Lung microvascular endothelial cell (primary cell): ENCODE data around the gene SCPEP1. TPM values are rescaled to one million over a fixed set of nuclear protein-coding genes. Genes with fewer than 3 reads are reported as not detected.

ENCODE experiments used
- DNase-seq, 2 donors: peaks; one replicate each; pipeline versions ENCODE4 v3.0.0 to v3.0.0-alpha.2; 2010; ENCODE audit warnings: low read depth in 2 of 2
- total RNA-seq: library from RNA; depleted of rRNA; stranded (reverse); fragments of >200 nt; gene quantifications from 2 replicates; pipeline ENCODE4 v1.2.1, GENCODE V29; 2014

Gene SCPEP1
- 26.6 and 27.7 TPM in 2 replicates for total RNA-seq

- DNase-seq, result peak; percentile 83 to 89
Measured at GRCh38 chr17:56977673-56978395, at the start of gene SCPEP1. Gene SCPEP1 (plus strand): TSS chr17:56978131. CDS start chr17:56978160, 29 bp downstream.

GRCh38 chr17:56928586-56928985, 49.3 kb upstream of the SCPEP1 start:
- no peak for DNase-seq

GRCh38 chr17:56929362-56929969, 48.5 kb upstream of the SCPEP1 start:
- peak in 1 of 2 donors; percentile 9 for DNase-seq

GRCh38 chr17:56930739-56931337, 47.1 kb upstream of the SCPEP1 start:
- DNase-seq, result no peak

- DNase-seq, result no peak
Measured at GRCh38 chr17:56933151-56933745, 44.7 kb upstream of the SCPEP1 start.

GRCh38 chr17:56933868-56934267, 44.1 kb upstream of the SCPEP1 start:
- no peak for DNase-seq

GRCh38 chr17:56934280-56934679, 43.7 kb upstream of the SCPEP1 start:
- DNase-seq, result no peak

GRCh38 chr17:56935461-56935860, 42.5 kb upstream of the SCPEP1 start:
- DNase-seq, result no peak

GRCh38 chr17:56936697-56937322, 41.1 kb upstream of the SCPEP1 start:
- DNase-seq, result no peak

GRCh38 chr17:56937687-56938086, 40.2 kb upstream of the SCPEP1 start:
- DNase-seq, result peak; percentile 65 to 69

GRCh38 chr17:56938206-56938605, 39.7 kb upstream of the SCPEP1 start:
- peak; percentile 45 to 88 for DNase-seq

GRCh38 chr17:56939869-56940484, 38.0 kb upstream of the SCPEP1 start:
- peak; percentile 75 to 83 for DNase-seq

- no peak for DNase-seq
Measured at GRCh38 chr17:56943505-56944125, 34.3 kb upstream of the SCPEP1 start.

- no peak for DNase-seq
Measured at GRCh38 chr17:56945938-56946505, 31.9 kb upstream of the SCPEP1 start.

- no peak for DNase-seq
Measured at GRCh38 chr17:56947741-56948140, 30.2 kb upstream of the SCPEP1 start.

- no peak for DNase-seq
Measured at GRCh38 chr17:56948491-56948890, 29.4 kb upstream of the SCPEP1 start.

GRCh38 chr17:56949595-56949994, 28.3 kb upstream of the SCPEP1 start:
- DNase-seq, result peak; percentile 18 to 55

GRCh38 chr17:56956992-56957391, 20.9 kb upstream of the SCPEP1 start:
- no peak for DNase-seq

GRCh38 chr17:56960596-56961538, 17.1 kb upstream of the SCPEP1 start, which contains the start of gene COIL:
Gene COIL (minus strand): TSS chr17:56961050. CDS start chr17:56961019, 31 bp downstream.
- peak; percentile 92 to 95 for DNase-seq
